ENCODE data around the gene PTPRD. TPM values are rescaled to one million over a fixed set of nuclear protein-coding genes. Genes with fewer than 3 reads are reported as not detected.

PTPRD gene
- total RNA-seq, 4 donors from 2014 or later, result 0.72 to 8.0 (median 3.0) TPM

DNA sequence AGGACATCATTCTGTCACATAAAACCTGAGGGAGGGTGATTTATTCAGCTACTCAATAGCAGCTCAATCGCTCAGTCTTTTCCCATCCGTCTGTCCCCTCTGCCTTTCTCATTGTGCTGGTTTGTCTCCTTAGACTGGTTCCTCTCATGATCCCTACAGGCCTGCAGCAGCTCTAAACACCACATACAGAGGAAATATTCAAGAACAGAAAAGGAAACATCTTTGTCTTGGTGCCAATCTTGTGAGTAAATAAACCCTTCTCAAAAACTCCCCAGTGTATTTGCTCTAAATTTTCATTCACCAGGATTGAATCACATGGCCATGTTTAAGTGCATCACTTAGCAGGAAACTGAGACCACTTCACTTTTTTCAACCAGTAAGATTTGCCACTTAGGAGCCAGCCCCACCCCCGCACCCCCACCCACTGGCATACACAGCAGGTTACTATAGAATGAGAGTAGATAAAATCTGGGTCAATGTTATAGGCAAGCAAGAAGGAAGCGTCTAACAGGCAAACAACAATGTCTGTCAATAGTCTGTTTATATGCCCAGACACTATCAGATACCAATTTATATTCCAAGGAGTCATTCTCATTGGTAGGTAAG lies 1917.7 kb downstream of the PTPRD start:
- intact Hi-C loops (cut with DNase I; ENCODE audit: low total_unique reads), result no loop called here
- TF ChIP-seq, protein P1, sequence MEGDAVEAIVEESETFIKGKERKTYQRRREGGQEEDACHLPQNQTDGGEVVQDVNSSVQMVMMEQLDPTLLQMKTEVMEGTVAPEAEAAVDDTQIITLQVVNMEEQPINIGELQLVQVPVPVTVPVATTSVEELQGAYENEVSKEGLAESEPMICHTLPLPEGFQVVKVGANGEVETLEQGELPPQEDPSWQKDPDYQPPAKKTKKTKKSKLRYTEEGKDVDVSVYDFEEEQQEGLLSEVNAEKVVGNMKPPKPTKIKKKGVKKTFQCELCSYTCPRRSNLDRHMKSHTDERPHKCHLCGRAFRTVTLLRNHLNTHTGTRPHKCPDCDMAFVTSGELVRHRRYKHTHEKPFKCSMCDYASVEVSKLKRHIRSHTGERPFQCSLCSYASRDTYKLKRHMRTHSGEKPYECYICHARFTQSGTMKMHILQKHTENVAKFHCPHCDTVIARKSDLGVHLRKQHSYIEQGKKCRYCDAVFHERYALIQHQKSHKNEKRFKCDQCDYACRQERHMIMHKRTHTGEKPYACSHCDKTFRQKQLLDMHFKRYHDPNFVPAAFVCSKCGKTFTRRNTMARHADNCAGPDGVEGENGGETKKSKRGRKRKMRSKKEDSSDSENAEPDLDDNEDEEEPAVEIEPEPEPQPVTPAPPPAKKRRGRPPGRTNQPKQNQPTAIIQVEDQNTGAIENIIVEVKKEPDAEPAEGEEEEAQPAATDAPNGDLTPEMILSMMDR (IDR thresholded peaks at IDR 0.05), result no peak
- TF ChIP-seq POLR2A (IDR thresholded peaks at IDR 0.05), result no peak
- WGBS, 2 donors, result 69 to 77% methylated on average over 4 of the region's 4 CpGs
- no peak for DNase-seq (ENCODE audit: low spot score in 2 of 2)
- H3K4me3 ChIP-seq (ENCODE audit: low read depth, poor library complexity, severe bottlenecking), result no peak overlapping the region

- H3K4me3 ChIP-seq (ENCODE audit: low read depth, poor library complexity, severe bottlenecking), result no peak overlapping the region
- no peak for DNase-seq (ENCODE audit: low spot score in 2 of 2)
- 79 to 92% methylated on average over 6 of the region's 6 CpGs for WGBS, 2 donors
- intact Hi-C loops (cut with DNase I; ENCODE audit: low total_unique reads), result no loop called here
- TF ChIP-seq, protein P1 (IDR thresholded peaks at IDR 0.05), result no peak
- no peak for TF ChIP-seq POLR2A (IDR thresholded peaks at IDR 0.05)
Observed at GRCh38 chr9:8693464-8693863, 1919.3 kb downstream of the PTPRD start.

GRCh38 chr9:8686516-8686915 lies 1926.3 kb downstream of the PTPRD start:
- intact Hi-C loops (cut with DNase I; ENCODE audit: low total_unique reads), result no loop called here
- 72 to 80% methylated on average over 2 of the region's 2 CpGs for WGBS, 2 donors
- no peak overlapping the region for H3K4me3 ChIP-seq (ENCODE audit: low read depth, poor library complexity, severe bottlenecking)
- TF ChIP-seq POLR2A (IDR thresholded peaks at IDR 0.05), result no peak
- TF ChIP-seq, protein P1 (IDR thresholded peaks at IDR 0.05), result no peak
- DNase-seq (ENCODE audit: low spot score in 2 of 2), result no peak

DNA sequence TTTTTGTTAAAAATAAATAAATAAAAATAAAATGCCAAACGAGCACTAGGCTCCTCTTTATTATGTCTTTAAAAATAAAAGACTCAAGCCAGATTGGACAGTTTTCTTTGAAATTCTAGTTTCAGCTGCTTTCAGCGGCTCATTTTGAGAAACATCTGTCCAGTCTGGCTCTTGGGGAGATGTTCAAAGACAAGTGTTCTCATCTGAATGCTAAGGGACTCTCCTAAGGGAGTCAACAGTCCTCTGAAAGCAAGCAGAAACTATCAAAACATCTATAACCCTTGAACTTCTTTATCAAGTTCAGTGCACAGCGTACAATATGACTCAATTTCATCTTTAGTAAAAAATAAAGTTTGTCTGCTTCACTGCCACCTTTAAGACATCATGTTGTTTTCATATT lies 1927.0 kb downstream of the PTPRD start:
- intact Hi-C loops (cut with DNase I; ENCODE audit: low total_unique reads), result no loop called here
- 78 to 81% methylated on average over 3 of the region's 3 CpGs for WGBS, 2 donors
- TF ChIP-seq, protein P1 (IDR thresholded peaks at IDR 0.05), result no peak
- no peak overlapping the region for H3K4me3 ChIP-seq (ENCODE audit: low read depth, poor library complexity, severe bottlenecking)
- no peak for DNase-seq (ENCODE audit: low spot score in 2 of 2)

GRCh38 chr9:8684978-8685708 lies 1927.7 kb downstream of the PTPRD start:
- 74 to 83% methylated on average over 4 of the region's 4 CpGs for WGBS, 2 donors
- intact Hi-C loops (cut with DNase I; ENCODE audit: low total_unique reads), result no loop called here

More at GRCh38 chr9:8684978-8685708, 1927.7 kb downstream of the PTPRD start:
- no peak for DNase-seq (ENCODE audit: low spot score in 2 of 2)
- H3K4me3 ChIP-seq (ENCODE audit: low read depth, poor library complexity, severe bottlenecking), result no peak overlapping the region
- TF ChIP-seq POLR2A (IDR thresholded peaks at IDR 0.05), result no peak
- TF ChIP-seq, protein P1 (IDR thresholded peaks at IDR 0.05), result no peak
